GM06990 (cell line): ENCODE results near the gene EPB41L4A.
"Not testable (repeated sequence)": the region's sequence is repeated elsewhere in the genome, so short reads cannot be mapped to it uniquely, and the experiment has no call there.

Experiments used
- DNase-seq: peaks from one replicate; pipeline ENCODE4 v3.0.0-alpha.2; 2011; ENCODE audit not compliant: insufficient read length; ENCODE audit errors: extremely low read depth
- H3K27me3 ChIP-seq: replicated peaks from 2 replicates; pipeline ENCODE4 v1.6.0; 2011; ENCODE audit warnings: low read length; ENCODE audit not compliant: control insufficient read depth, insufficient read depth
- H3K36me3 ChIP-seq: 2 replicates; pipeline ENCODE4 v1.5.1; 2011; ENCODE audit warnings: low read length; ENCODE audit not compliant: control insufficient read depth, insufficient read depth
- H3K4me3 ChIP-seq: replicated peaks from 2 replicates; pipeline ENCODE4 v1.5.1; 2011; ENCODE audit warnings: low read depth, mild to moderate bottlenecking, control low read depth, low read length
- CTCF ChIP-seq: IDR thresholded peaks from 2 replicates; pipeline ENCODE4 v1.5.1; 2011; ENCODE audit warnings: low read length, control low read depth, mild to moderate bottlenecking, inconsistent platforms; ENCODE audit not compliant: insufficient read depth, poor library complexity, severe bottlenecking

Gene EPB41L4A

GRCh38 chr5:112373885-112374284 lies 45.2 kb downstream of the EPB41L4A start:
- Histone ChIP-seq H3K27me3 (peaks cover 1% of the 10 kb centered on the region; the same call in 1 of the 2 replicates), H3K36me3 (no peaks in the 10 kb centered on the region), H3K4me3 (no peak overlapping the region)
- no peak for DNase-seq
- TF ChIP-seq CTCF, result no peak

GRCh38 chr5:112372543-112372942 lies 46.5 kb downstream of the EPB41L4A start:
- DNase-seq, result no peak
- Histone ChIP-seq H3K4me3 (no peak overlapping the region), H3K36me3 (no peaks in the 10 kb centered on the region), H3K27me3 (peaks cover 1% of the 10 kb centered on the region; the same call in 1 of the 2 replicates)
- TF ChIP-seq CTCF, result no peak

- no peak for DNase-seq
- no peak for TF ChIP-seq CTCF
- H3K4me3 ChIP-seq, result no peak overlapping the region
- no peaks in the 10 kb centered on the region for H3K36me3 ChIP-seq
- H3K27me3 ChIP-seq, result peaks cover 1% of the 10 kb centered on the region; the same call in 1 of the 2 replicates
Observed at GRCh38 chr5:112371067-112371466, 48.0 kb downstream of the EPB41L4A start.

- no peak for DNase-seq
- TF ChIP-seq CTCF, result no peak
Observed at GRCh38 chr5:112367400-112367799, 51.7 kb downstream of the EPB41L4A start.

GRCh38 chr5:112366987-112367386 lies 52.1 kb downstream of the EPB41L4A start:
- Histone ChIP-seq H3K4me3 (no peak overlapping the region), H3K36me3 (no peaks in the 10 kb centered on the region), H3K27me3 (0 out of 2 replicates have a peak, but pooled peaks cover 1% of the 10 kb centered on the region)
- DNase-seq, result no peak
- peak; percentile 59 for TF ChIP-seq CTCF

More at GRCh38 chr5:112367400-112367799, 51.7 kb downstream of the EPB41L4A start:
- Histone ChIP-seq H3K27me3 (0 out of 2 replicates have a peak, but pooled peaks cover 1% of the 10 kb centered on the region), H3K4me3 (no peak overlapping the region), H3K36me3 (no peaks in the 10 kb centered on the region)

GRCh38 chr5:112360740-112361139 lies 58.3 kb downstream of the EPB41L4A start:
- not testable (repeated sequence) for DNase-seq, H3K36me3 ChIP-seq, H3K27me3 ChIP-seq, H3K4me3 ChIP-seq
